HG03108 (cell line): ENCODE measurements around the gene ZNF185.

Experiments
- ATAC-seq: cut with Tn5 transposase; IDR thresholded peaks from one replicate; pipeline ENCODE4 v1.9.1; 2021; ENCODE audit warnings: moderate library complexity; ENCODE audit not compliant: unreplicated experiment

The ZNF185 gene

GRCh38 chrX:152895121-152895520 lies 2.7 kb upstream of the ZNF185 start:
- no peak for ATAC-seq

GRCh38 chrX:152895724-152896420 lies 2.0 kb upstream of the ZNF185 start:
- no peak for ATAC-seq

GRCh38 chrX:152896450-152896849 lies 1.4 kb upstream of the ZNF185 start:
- no peak for ATAC-seq

- no peak for ATAC-seq
Observed at GRCh38 chrX:152898442-152898841, 575 bp downstream of the ZNF185 start.

GRCh38 chrX:152899111-152899873 lies 1.4 kb downstream of the ZNF185 start:
- no peak for ATAC-seq

GRCh38 chrX:152899874-152900719 lies 2.2 kb downstream of the ZNF185 start:
- ATAC-seq, result no peak

- ATAC-seq, result no peak
Observed at GRCh38 chrX:152900937-152901445, 3.1 kb downstream of the ZNF185 start.

- ATAC-seq, result no peak
Observed at GRCh38 chrX:152901816-152902501, 4.1 kb downstream of the ZNF185 start.

GRCh38 chrX:152902502-152902820 lies 4.6 kb downstream of the ZNF185 start:
- no peak for ATAC-seq

GRCh38 chrX:152903589-152903988 lies 5.7 kb downstream of the ZNF185 start:
- no peak for ATAC-seq

GRCh38 chrX:152904151-152905080 lies 6.5 kb downstream of the ZNF185 start:
- ATAC-seq, result no peak

- ATAC-seq, result no peak
Observed at GRCh38 chrX:152905081-152905420, 7.2 kb downstream of the ZNF185 start.

- no peak for ATAC-seq
Observed at GRCh38 chrX:152907084-152907651, 9.3 kb downstream of the ZNF185 start.

GRCh38 chrX:152908486-152908885 lies 10.6 kb downstream of the ZNF185 start:
- ATAC-seq, result no peak

GRCh38 chrX:152910018-152910417 lies 12.2 kb downstream of the ZNF185 start:
- peak; percentile 77 for ATAC-seq

GRCh38 chrX:152912106-152912505 lies 14.2 kb downstream of the ZNF185 start:
- no peak for ATAC-seq

GRCh38 chrX:152912641-152913040 lies 14.8 kb downstream of the ZNF185 start:
- ATAC-seq, result no peak

GRCh38 chrX:152913346-152913745 lies 15.5 kb downstream of the ZNF185 start:
- ATAC-seq, result no peak

GRCh38 chrX:152913910-152914309 lies 16.0 kb downstream of the ZNF185 start:
- ATAC-seq, result no peak
